SK-N-MC (cell line): Measurements from ENCODE around the gene COL4A1.

Experiments used
- EZH2 ChIP-seq: fragments of 200-600 bp; sonication (generic); IDR thresholded peaks from one replicate; pipeline ENCODE4 v1.6.1; 2017; ENCODE audit warnings: antibody characterized with exemption
- POLR2AphosphoS5 ChIP-seq: IDR thresholded peaks from 2 replicates; pipeline ENCODE4 v1.6.1; 2012; ENCODE audit warnings: mild to moderate bottlenecking, low read depth, low read length, borderline replicate concordance

DNA sequence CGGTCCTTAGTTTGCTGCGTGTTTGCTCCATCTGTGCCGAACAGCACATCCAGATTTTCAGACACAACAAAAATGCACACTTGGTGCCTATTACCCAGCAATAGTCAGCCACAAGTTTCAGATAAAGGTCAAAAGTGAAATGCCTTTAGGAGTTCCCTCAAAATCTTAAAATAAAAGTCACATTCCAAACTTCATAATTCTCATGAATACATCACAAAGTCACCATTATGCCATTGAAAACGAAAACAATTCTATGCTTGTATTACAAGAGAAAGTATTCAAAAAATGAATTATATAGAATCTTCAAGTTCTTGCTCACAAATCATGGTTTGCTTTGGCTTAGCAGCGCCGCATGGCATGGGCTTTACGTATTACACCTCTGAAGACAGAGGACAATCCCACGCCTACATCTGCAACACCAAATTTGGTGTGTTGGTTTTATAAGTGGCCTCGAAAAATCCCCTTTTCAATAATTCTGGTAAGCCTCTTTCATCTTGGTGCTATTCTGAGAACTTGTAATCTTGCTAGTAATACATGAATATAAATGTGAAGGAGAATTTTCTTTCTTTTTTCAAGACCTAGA lies 26.6 kb downstream of the COL4A1 start:
- TF ChIP-seq EZH2: no peak
- no peak for TF ChIP-seq POLR2AphosphoS5
